EL (cell line): Measurements from ENCODE around the gene CA12.
"Not testable (repeated sequence)": the region's sequence is repeated elsewhere in the genome, so short reads cannot be mapped to it uniquely, and the experiment has no call there.

Experiments used
- DNase-seq: peaks from one replicate; pipeline ENCODE4 v3.0.0-alpha.2; 2016

CA12 gene

DNA sequence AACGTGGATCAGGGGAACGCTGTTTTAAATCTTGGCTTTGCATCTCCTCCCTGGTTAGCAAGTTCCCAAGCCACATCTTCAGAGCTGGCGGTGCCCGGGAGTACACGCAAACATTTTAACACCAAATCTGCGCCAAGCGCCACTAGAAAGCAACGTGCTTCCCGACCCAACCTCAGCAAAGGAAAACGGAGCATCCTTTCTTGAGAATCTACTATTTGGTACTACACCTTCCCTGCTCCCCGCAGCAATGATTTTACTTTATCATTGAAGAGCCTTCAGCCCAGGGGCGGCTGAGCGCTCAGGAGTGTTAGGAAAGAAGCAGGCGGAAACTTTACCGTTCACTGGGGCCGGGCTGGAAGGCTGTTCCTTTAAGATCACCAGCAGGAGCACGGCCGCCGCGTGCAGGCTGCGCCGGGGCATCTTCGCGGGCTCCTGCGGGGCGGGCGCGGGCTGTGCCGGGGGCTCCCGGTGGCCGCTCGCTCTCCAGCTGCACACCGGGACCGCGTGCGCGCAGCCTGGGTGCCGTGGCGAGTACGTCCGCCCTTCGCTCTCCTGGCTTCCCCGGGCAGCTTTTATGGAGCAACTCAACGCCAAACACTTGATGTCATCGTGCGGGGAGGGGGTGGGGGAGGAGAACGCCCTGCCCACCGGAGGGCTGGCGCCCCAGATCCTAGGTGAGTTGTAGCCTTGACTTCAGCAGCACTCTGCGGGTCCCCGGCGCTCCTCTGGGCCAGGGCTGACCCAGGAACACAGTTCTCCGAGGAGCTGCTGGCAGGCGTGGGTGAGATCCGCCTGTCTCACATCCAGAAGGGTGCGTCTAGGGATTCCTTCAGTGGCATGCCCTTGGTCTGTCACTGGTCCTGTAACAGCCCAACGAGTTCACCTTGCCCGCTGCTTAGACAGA, at the start of gene CA12:
TSS of gene CA12 (minus strand) at position 546 of the 904 bp plus-strand sequence. CDS start at position 420, 126 bp downstream.
- peak; percentile 56 for DNase-seq

DNA sequence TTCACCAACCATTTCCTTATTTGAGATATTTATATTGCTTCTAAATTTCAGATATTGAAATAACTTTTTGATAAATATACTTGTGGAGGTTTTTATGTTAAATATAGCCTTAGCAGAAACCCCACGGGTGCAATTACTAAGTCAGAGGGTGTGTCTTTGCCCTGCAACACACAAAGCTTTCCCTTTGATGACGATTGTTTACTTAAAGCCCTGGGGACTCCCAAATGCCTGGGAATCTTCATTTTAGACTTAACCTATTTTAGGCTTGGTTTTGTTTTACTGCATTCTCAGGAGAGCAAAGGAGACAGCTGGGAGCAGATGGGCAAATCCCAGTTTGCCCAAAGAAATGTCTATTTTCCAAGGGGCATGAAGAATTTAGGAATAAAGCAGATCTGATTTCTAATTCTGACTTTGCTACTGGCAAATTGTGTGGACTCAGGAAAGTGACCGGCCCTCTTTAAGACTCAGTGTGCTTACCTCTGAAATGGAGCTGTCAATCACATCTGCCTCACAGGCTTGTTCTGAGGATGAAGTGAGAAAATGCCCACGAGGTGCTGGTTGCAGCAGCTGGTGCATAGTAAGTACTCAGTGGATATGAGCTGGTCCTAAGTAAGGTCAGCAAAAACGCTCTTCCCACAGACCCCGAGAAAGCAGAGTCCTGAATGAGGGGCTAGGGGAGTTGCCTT, 49.3 kb upstream of the CA12 start:
- no peak for DNase-seq

DNA sequence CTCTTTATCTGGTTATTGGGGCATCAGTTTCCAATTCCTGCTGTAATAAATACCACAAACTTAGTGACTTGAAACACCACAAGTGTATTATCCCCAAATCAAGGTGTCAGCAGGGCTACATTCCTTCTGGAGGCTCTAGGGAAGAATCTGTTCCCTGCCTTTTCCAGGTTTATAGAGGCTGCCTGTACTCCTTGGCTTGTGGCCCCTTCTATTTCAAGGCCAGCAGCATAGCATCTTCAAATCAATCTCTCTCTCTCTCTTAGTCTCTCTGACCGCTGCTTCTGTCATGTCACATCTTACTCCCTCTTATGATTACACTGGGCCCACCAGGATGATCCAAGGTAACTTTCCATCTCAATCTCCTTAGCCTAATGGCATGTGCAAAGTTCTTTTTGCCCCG, 44.9 kb upstream of the CA12 start:
- DNase-seq = no peak

DNA sequence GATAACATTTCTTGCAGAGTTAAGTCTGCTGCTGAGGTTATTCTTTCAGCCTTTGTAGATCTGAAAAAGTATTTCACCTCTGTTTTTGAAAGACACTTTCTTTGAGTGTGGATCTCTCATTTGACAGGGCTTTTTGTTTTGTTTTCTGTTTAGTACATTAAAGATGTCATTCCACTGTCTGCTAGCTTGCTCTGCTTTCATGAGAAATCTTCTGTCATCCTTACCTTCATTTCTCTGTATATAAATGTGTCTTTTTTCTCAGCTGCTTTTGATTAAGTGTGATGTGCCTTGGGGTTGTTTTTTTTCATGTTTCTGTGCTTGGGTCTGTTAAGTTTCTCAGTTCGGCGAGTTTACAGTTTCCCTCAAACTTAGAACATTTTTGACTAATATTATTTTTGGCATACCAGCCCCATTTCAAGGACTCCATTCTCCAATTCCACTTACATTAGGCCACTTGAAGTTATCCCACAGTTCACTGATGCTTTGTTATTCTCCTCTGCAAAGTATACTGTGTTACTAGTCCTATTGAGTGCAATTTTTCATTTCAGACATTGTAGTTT, 43.9 kb upstream of the CA12 start:
- no peak for DNase-seq

DNA sequence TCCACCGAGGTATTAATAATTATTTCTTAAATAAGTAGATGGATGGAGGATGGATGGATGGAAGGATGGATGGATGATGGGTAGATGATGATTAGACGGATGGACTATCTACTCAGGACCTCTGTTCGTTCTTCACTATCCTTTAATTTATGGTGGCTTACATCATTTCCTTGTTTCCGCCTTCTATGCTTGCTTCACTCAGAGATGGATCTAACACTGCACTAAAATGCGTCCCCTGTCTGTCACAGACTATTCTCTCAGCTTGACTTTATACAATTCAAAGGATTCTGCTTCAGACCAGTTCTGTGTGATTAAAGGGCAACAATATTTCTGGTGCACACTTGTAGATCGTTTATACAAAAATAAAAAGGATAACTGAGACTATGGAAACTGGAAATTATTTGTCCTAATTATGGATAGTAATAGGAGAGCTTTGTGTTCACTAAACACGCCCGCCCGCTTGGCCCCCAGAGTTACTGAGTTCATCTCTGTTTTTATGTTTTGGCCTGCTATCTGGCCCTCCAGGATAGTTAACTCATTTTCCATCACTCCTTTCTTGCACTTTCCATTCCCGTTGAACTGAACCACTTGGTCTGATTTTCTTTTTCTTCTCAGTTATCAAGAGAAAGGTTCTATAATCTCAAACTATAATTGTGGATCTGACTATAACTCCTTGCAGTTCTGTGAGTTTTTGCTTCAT, 41.4 kb upstream of the CA12 start:
- DNase-seq = no peak

DNA sequence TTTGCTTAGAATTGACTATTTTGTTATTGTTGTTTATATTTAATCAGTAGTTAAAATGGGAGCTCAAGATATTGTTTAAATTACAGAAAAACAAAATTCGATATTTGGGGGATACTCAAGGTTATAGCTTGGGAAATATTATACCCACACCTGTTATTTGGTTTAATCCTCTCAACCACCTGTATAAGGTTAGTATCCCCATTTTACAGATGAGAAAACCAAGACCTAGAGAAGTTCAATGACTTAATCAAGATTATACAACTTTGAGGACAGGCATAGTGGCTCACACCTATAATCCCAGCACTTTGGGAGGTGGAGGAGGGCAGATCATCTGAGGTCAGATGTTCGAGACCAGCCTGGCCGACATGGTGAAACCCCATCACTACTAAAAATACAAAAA, 39.8 kb upstream of the CA12 start:
- DNase-seq = no peak

DNA sequence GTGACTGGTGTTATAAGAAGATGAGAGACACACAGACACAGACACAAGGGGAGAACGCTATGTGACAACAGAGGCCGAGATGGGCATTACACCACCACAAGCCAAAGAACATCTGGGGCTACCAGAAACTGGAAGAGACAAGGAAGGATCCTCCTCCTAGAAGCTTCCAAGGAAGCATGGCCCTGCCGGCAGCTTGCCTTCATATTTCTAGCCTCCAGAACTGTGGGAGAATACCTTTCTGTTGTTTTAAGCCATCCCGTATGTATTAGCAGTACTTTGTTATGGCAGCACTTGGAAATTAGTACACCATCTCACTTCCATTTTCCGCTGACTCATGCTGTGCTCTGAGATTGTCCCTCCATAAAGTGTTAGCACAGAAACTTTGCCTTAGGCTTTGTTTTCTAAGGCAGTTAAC, 38.7 kb upstream of the CA12 start:
- DNase-seq = peak; percentile 40

DNA sequence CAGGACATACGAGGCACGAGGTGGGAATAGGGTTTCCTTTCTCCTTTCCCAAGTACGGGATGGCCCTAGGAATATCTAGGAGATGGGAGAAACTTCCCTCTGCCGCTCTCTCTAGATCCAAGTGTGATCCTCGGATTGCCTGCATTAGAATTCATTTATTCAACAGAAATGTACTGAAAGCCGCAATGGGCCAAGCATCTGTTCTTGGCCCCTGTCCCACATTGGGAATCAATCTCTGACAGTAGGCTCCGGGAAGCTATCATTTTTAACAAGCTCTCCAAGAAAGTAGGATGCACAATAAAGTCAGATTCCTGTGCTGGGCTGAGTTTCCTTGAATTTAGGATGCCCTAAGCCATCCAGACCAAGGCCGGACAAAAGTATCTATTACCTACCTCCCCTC, 37.2 kb upstream of the CA12 start:
- no peak for DNase-seq

DNA sequence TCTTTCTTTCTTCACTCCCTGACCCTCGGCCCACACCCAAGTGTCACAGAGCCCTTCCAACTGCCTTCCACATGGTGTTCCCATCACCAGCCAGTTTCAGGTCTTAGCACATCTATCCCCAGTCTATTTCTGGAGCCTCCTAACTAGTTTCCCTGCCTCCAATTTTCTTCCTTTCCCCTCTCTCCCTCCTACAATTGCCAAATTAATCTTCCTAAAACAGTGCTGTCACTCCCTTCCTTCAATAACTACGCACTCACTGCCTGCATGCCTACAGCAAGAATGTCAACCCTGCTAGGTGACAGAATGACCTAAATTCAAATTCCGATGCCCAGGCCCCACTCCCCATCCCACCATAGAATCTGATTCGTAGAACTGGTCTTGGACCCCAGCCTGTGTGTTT, 36.1 kb upstream of the CA12 start:
- DNase-seq = no peak

DNA sequence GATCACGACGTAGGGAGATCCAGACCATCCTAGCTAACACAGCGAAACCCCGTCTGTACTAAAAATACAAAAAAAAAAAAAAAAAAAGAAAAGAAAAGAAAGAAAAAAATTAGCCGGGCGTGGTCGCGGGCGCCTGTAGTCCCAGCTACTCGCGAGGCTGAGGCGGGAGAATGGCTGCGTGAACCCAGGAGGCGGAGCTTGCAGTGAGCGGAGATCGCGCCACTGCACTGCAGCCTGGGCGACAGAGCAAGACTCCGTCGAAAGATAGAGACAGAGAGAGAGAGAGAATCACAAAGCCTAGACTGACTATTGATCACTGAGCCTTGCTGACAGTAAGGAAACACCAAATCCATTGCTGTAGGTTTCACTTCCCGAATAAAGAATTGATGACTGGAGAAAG, 35.6 kb upstream of the CA12 start:
- not testable (repeated sequence) for DNase-seq

DNA sequence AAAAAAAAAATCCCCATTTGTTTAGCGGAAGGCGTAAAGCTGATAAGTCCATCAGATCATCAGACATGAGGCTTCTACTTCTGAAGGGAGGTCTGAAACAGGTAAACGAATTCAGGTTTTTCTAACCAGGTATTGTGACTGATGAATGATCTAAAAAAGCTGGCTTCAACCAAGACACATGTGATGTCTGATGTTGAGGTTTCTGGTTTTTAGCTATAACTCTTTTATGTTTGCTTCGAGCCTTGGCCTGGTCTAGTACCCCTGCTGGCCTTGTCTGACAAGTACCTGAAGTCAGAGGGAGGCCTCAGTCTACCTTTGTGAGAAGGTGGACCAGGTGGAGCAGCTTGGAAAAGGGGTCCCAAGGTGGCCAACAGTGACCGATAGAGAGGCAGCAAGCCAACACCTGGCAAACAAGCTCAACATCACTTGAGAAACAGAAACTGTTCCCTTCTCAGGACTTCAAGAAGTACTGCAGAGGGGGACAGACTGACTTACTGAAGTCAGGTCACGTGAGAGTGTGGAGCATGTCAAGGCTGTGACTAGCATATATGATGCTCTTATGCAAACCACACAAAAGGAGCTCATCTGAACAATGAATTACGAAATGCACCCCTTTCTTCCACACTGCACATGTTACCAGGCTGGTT, 33.0 kb upstream of the CA12 start:
- no peak for DNase-seq

DNA sequence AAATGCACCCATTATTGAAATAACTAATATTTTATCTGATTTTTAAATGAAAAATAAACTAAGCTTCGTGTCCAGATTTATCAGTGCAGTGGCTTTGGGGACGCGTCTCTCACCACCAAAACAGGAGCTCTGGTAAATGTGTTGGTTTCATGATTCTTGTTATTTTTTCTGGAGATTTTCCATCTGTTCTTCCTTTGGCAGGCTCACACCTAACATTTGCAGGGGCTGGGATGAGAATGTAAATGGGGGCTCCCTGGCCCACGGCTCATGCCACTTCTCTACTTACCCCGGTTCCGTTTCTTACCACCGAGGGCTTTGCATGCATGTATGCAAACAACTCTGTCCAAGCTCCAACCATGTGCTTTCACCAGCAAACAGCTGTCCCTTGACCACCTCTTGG, 30.9 kb upstream of the CA12 start:
- no peak for DNase-seq

DNA sequence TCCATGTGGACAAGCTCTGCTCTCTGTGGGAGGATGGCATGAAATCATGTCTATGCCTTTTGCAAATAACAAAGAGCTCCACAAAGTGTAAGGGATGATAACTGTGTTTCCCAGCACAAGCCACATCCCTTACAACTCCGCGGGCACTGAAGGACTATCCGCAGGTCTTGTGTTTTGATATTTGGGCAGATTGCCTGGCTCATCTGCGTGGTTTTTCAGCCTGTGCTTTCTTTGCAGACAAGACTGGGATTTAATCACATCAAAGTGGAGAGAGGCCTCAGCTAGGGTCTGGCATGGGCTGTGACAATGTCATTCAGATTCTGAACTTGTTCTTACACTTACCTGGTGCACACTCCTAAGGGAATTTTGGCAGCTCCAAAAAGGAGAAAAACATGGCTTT, 30.2 kb upstream of the CA12 start:
- DNase-seq = no peak

DNA sequence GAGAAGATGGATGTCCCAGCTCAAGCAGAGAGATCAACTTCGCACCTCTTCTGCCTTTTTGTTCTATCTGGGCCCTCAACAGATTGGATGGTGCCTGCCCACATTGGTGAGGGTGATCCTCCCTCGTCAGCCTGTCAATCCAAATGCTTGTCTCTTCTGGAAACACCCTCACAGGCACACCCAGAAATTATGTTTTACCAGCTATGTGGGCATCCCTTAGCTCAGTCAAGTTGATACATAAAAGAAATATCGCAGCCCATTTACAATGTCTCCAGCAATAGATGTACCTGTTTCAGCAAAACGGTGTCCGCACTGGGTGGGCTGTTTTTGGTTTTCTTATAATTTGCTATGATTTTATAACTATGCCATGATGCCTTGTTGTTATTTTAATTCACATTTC, 27.5 kb upstream of the CA12 start:
- DNase-seq = no peak

DNA sequence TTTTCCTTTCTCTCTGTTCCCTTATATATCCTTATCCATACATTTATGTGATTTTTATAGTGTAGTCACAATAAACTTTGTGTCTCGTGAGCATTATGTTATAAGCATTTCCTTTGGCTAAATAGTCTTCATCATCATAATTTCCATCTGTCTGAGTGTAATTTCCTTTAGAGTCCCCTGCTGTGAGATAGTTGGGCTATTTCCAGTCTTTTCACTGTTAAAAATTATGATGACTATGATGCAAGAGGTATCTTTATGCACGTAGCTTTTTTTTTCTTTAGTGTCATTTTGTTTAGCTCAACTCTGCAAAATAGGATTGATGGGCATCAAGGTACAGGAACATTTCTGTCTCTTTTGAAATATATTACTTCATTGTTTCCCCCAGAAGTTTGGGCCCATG, 26.9 kb upstream of the CA12 start:
- no peak for DNase-seq

DNA sequence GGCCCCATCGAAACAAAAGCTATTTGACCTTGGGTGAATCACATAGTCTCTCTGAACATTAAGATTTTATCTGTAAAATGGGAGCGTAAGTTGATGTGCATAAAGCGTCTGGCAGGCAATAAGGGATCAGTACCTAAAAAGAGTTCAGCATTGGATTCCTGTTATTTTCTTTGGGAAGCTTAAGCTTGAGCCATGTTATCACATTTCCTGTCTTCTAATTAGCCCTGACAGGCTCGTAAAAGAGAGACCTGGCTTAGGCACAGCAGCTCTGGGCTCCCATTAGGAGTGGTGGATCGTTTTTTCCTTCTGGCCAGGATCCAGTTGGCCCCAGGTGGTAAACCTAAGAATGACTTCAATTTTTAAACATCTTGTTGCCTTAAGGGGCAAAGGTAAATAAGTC, 26.0 kb upstream of the CA12 start:
- no peak for DNase-seq

DNA sequence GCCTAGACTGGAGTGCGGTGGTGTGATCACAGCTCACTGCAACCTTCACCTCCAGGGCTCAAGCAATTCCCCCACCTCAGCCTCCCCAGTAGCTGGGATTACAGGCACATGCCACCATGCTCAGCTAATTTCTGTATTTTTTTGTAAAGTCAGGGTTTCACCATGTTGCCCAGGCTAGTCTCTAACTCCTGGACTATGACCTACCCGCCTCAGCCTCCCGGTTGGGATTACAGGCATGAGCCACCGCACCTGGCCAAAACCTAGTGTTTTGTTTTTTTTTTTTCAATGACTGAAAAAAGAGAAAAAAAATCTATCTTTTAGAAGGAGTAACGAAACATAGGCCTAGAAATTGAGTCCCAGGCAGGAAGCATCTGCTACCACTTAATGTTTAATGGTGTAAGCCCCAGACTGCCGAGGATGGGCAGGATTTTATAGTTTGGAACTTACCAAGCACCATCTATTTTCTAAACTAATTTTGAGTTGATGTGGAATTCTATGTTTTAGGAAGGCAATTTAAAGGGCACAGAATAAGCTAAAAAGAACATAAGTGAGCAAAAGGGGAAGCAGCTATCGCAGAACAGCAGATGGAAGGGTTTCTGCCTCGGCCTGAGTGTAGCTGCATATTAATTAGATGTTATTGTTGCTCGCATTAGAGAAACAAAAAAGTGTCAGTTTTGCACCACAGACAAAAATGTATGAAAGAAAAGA, 24.2 kb upstream of the CA12 start:
- no peak for DNase-seq

DNA sequence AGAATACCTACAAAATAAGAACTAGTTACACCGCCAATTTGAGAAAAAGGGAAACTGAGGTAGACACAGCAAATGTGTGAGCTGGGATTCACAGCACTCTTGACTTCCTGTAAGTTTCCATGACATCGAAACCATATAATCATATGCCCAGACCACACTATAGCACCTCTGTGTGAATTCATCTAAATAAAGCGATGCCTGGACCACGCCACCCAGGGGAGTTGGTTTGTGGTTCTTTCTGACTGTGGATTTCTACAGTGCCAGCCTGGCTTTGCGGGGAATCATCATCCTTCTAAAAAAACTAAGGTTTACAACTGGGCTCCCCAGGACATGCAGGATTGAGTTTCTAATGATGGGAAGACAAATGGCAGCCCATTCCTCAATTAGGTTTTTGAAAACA, 23.5 kb upstream of the CA12 start:
- DNase-seq = no peak

DNA sequence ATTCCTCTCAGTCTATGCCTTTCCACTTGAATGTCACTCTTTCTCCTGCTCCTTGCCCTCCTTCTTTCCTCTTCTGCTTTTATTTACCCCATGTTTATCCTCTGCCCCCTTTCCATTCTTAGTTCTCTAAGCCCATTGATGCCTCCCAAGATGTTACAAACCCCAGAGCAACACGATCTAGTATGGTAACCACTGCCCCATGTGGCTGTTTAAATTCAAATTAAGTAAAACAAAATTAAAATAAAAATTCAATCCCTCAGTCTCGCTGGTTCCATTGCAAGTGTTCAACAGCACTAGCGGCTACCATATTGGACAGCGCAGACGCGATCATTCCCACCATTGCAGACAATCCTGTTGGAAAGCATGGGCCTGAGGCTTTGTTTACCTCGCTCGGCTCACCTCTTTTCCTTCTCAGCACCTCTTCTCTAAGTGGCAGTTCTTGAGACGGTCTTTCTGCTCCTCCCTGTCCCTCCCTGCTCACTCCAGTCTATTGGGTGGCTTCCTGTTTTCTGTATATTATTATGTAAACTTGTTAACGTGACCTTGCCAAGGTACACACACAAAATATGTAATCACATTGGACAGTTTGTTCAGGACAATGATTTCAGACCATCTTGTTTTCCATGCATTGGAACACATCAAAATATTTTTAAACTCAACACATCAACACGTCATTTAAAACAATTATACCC, 21.8 kb upstream of the CA12 start:
- DNase-seq = no peak

DNA sequence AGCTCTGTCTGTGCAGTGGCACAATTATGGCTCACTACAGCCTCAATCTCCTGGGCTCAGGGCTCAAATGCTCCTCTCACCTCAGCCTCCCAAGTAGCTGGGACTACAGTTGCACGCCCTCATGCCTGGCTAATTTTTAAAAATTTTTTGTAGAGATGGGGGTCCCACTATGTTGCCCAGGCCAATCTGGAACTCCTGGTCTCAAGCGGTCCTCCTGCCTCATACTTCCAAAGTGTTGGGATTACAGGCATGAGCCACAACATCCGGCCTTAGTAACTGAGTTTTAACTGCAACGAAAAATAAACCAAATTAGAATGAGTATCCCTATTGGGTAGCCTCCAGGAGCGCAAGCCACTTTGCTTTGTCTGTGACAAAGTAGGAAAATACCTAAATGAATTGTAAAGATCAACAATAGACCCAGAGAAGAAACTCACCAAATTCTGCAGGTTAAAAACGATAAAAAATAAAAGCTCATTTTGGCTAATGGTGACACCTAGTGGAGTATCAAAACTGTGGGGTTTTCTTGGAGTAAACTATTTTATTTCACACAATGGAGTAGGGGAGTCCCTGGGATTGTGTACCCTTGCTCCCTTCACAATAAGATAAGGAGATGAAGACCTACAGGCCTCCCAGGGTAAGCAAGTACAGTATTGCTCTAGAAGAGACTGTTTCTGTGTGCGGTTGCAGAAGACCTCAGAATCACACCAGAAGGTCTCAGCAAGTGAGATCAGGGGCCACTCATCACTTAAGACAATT, 21.0 kb upstream of the CA12 start:
- DNase-seq = peak; percentile 50
